ENCODE measurements around the gene HERPUD1. TPM values are rescaled to one million over a fixed set of nuclear protein-coding genes. Genes with fewer than 3 reads are reported as not detected.

HERPUD1 gene
- total RNA-seq, 1 experiment from 2014 or later: 28.9 TPM

GRCh38 chr16:56975714-56976113 lies 43.8 kb downstream of the HERPUD1 start:
- Histone ChIP-seq H2AK5ac (ENCODE audit: insufficient read length, low read length) (no peak overlapping the region), H3T11ph (ENCODE audit: low read length) (no peak overlapping the region), H4K8ac (replicated peaks; ENCODE audit: insufficient read length, low read depth, low read length) (no peak overlapping the region), H2BK12ac (ENCODE audit: insufficient read length, low read depth, low read length) (no peak overlapping the region), H3K9ac (ENCODE audit: extremely low read depth, insufficient read length, low read length) (no peak overlapping the region), H3K4me2 (ENCODE audit: insufficient read depth, insufficient read length, low read length) (no peak overlapping the region), H2BK15ac (ENCODE audit: low read depth, low read length) (no peak overlapping the region), H2BK120ac (ENCODE audit: low read depth, low read length, poor library complexity, severe bottlenecking) (no peak overlapping the region), H4K20me1 (ENCODE audit: control insufficient read depth, insufficient read depth, insufficient read length) (no peaks in the 10 kb centered on the region), H3K23ac (ENCODE audit: insufficient read length, low read depth, low read length) (no peak overlapping the region), H3K14ac (ENCODE audit: insufficient read depth, low read length) (no peak overlapping the region), H3K9me3 (ENCODE audit: control insufficient read depth, low read depth, low read length) (no peaks in the 10 kb centered on the region), H3K4ac (ENCODE audit: low read depth, low read length) (no peak overlapping the region), H2BK5ac (ENCODE audit: insufficient read length, low read length) (no peak overlapping the region), H4K5ac (ENCODE audit: insufficient read length, low read depth, low read length) (no peak overlapping the region), H3K18ac (ENCODE audit: insufficient read length, low read depth, low read length) (no peak overlapping the region), H3K27ac (ENCODE audit: insufficient read length, low read depth, low read length) (no peak overlapping the region), H3K23me2 (ENCODE audit: insufficient read length, low read depth, low read length, poor library complexity, severe bottlenecking) (no peaks in the 10 kb centered on the region), H3K79me1 (ENCODE audit: insufficient read depth, low read depth, low read length, poor library complexity, severe bottlenecking) (no peaks in the 10 kb centered on the region), H2BK20ac (ENCODE audit: low read depth, low read length, poor library complexity, severe bottlenecking) (no peak overlapping the region), H3K27me3 (ENCODE audit: insufficient read depth, low read length) (no peaks in the 10 kb centered on the region), H2AFZ (ENCODE audit: low read length) (no peak overlapping the region), H3K4me1 (ENCODE audit: insufficient read depth, low read length) (no peaks in the 10 kb centered on the region), H3K56ac (ENCODE audit: insufficient read length, low read depth, low read length) (no peak overlapping the region), H3K79me2 (ENCODE audit: insufficient read depth, low read length) (no peaks in the 10 kb centered on the region), H4K91ac (ENCODE audit: insufficient read length, low read depth, low read length) (no peak overlapping the region)
- H3K27ac Mint-ChIP-seq: no peak overlapping the region; a peak in 1 of 7 replicates
- no CpG with 5 or more reads among the region's 10 CpGs for WGBS (ENCODE audit: extremely low coverage, insufficient read length, low lambda C conversion rate)
- no peak for TF ChIP-seq CTCF (conservative IDR thresholded peaks at IDR 0.05)
- H3K36me3 Mint-ChIP-seq (ENCODE audit: insufficient read depth in 1 of 3, low read depth in 3 of 3): no peaks in the 10 kb centered on the region
- H3K4me3 Mint-ChIP-seq: no peak overlapping the region
- peaks cover 0 to 2% of the 10 kb centered on the region in 2 experiments; a peak in 2 of 5 replicates for H3K9me3 Mint-ChIP-seq
- peaks cover 6% of the 10 kb centered on the region for H3K27me3 Mint-ChIP-seq (ENCODE audit: low read depth)
- peaks cover 0 to 1% of the 10 kb centered on the region in 2 experiments; a peak in 1 of 4 replicates for H3K4me1 Mint-ChIP-seq
- DNase-seq: no peak

Measured in H9 (cell line).